ENCODE results near the gene LRCH4.

Gene LRCH4

GRCh38 chr7:100604028-100604975, 18.4 kb upstream of the LRCH4 start:
- DNase-seq (ENCODE audit: low read depth) = peak; percentile 81
- H3K27me3 ChIP-seq (replicated peaks; ENCODE audit: control insufficient read depth, insufficient read depth, low read length) = no peaks in the 10 kb centered on the region
- H3K4me1 ChIP-seq (ENCODE audit: control insufficient read depth, insufficient read depth, low read length) = peaks cover 29% of the 10 kb centered on the region
- H3K36me3 ChIP-seq (ENCODE audit: control insufficient read depth, insufficient read depth, low read length, severe bottlenecking) = peaks cover 14% of the 10 kb centered on the region
- H3K9ac ChIP-seq (ENCODE audit: low read length) = peak overlapping the region; percentile 90
- no peaks in the 10 kb centered on the region for H3K9me3 ChIP-seq (ENCODE audit: control insufficient read depth, low read length)
- peak overlapping the region; percentile 93 for H3K4me3 ChIP-seq (ENCODE audit: low read length)

GRCh38 chr7:100603726-100604027, 17.7 kb upstream of the LRCH4 start:
- peak; percentile 54 for DNase-seq (ENCODE audit: low read depth)

GRCh38 chr7:100602889-100603725, 17.2 kb upstream of the LRCH4 start:
- peaks cover 29% of the 10 kb centered on the region for H3K4me1 ChIP-seq (ENCODE audit: control insufficient read depth, insufficient read depth, low read length)
- peak; percentile 93 for DNase-seq (ENCODE audit: low read depth)
- no peaks in the 10 kb centered on the region for H3K9me3 ChIP-seq (ENCODE audit: control insufficient read depth, low read length)
- no peaks in the 10 kb centered on the region for H3K27me3 ChIP-seq (replicated peaks; ENCODE audit: control insufficient read depth, insufficient read depth, low read length)
- peak overlapping the region; percentile 90 for H3K9ac ChIP-seq (ENCODE audit: low read length)
- H3K4me3 ChIP-seq (ENCODE audit: low read length) = peak overlapping the region; percentile 93
- peaks cover 9% of the 10 kb centered on the region for H3K36me3 ChIP-seq (ENCODE audit: control insufficient read depth, insufficient read depth, low read length, severe bottlenecking)

More at GRCh38 chr7:100603726-100604027, 17.7 kb upstream of the LRCH4 start:
- Histone ChIP-seq H3K9me3 (ENCODE audit: control insufficient read depth, low read length) (no peaks in the 10 kb centered on the region), H3K27me3 (replicated peaks; ENCODE audit: control insufficient read depth, insufficient read depth, low read length) (no peaks in the 10 kb centered on the region), H3K4me1 (ENCODE audit: control insufficient read depth, insufficient read depth, low read length) (peaks cover 29% of the 10 kb centered on the region), H3K9ac (ENCODE audit: low read length) (peak overlapping the region; percentile 90), H3K4me3 (ENCODE audit: low read length) (peak overlapping the region; percentile 93), H3K36me3 (ENCODE audit: control insufficient read depth, insufficient read depth, low read length, severe bottlenecking) (peaks cover 14% of the 10 kb centered on the region)

GRCh38 chr7:100600730-100601038, 14.8 kb upstream of the LRCH4 start:
- no peak overlapping the region for H3K9ac ChIP-seq (ENCODE audit: low read length)
- H3K4me1 ChIP-seq (ENCODE audit: control insufficient read depth, insufficient read depth, low read length) = peaks cover 29% of the 10 kb centered on the region
- H3K9me3 ChIP-seq (ENCODE audit: control insufficient read depth, low read length) = no peaks in the 10 kb centered on the region
- no peak overlapping the region for H3K4me3 ChIP-seq (ENCODE audit: low read length)
- H3K27me3 ChIP-seq (replicated peaks; ENCODE audit: control insufficient read depth, insufficient read depth, low read length) = no peaks in the 10 kb centered on the region
- no peaks in the 10 kb centered on the region for H3K36me3 ChIP-seq (ENCODE audit: control insufficient read depth, insufficient read depth, low read length, severe bottlenecking)
- no peak for DNase-seq (ENCODE audit: low read depth)

- no peaks in the 10 kb centered on the region for H3K36me3 ChIP-seq (ENCODE audit: control insufficient read depth, insufficient read depth, low read length, severe bottlenecking)
- no peaks in the 10 kb centered on the region for H3K9me3 ChIP-seq (ENCODE audit: control insufficient read depth, low read length)
- no peak for DNase-seq (ENCODE audit: low read depth)
- H3K9ac ChIP-seq (ENCODE audit: low read length) = no peak overlapping the region
- H3K27me3 ChIP-seq (replicated peaks; ENCODE audit: control insufficient read depth, insufficient read depth, low read length) = no peaks in the 10 kb centered on the region
- H3K4me1 ChIP-seq (ENCODE audit: control insufficient read depth, insufficient read depth, low read length) = peaks cover 29% of the 10 kb centered on the region
- no peak overlapping the region for H3K4me3 ChIP-seq (ENCODE audit: low read length)
These were observed 14.2 kb upstream of the LRCH4 start for GRCh38 chr7:100599911-100600729.

GRCh38 chr7:100598425-100598824, 12.5 kb upstream of the LRCH4 start:
- no peak overlapping the region for H3K9ac ChIP-seq (ENCODE audit: low read length)
- peaks cover 24% of the 10 kb centered on the region for H3K4me1 ChIP-seq (ENCODE audit: control insufficient read depth, insufficient read depth, low read length)
- DNase-seq (ENCODE audit: low read depth) = no peak
- H3K4me3 ChIP-seq (ENCODE audit: low read length) = no peak overlapping the region
- H3K9me3 ChIP-seq (ENCODE audit: control insufficient read depth, low read length) = no peaks in the 10 kb centered on the region
- H3K27me3 ChIP-seq (replicated peaks; ENCODE audit: control insufficient read depth, insufficient read depth, low read length) = no peaks in the 10 kb centered on the region
- H3K36me3 ChIP-seq (ENCODE audit: control insufficient read depth, insufficient read depth, low read length, severe bottlenecking) = no peaks in the 10 kb centered on the region

GRCh38 chr7:100595188-100595587, 9.3 kb upstream of the LRCH4 start:
- no peak overlapping the region for H3K4me3 ChIP-seq (ENCODE audit: low read length)
- H3K36me3 ChIP-seq (ENCODE audit: control insufficient read depth, insufficient read depth, low read length, severe bottlenecking) = no peaks in the 10 kb centered on the region
- no peak for DNase-seq (ENCODE audit: low read depth)
- H3K4me1 ChIP-seq (ENCODE audit: control insufficient read depth, insufficient read depth, low read length) = peaks cover 11% of the 10 kb centered on the region
- no peaks in the 10 kb centered on the region for H3K9me3 ChIP-seq (ENCODE audit: control insufficient read depth, low read length)
- H3K9ac ChIP-seq (ENCODE audit: low read length) = no peak overlapping the region
- no peaks in the 10 kb centered on the region for H3K27me3 ChIP-seq (replicated peaks; ENCODE audit: control insufficient read depth, insufficient read depth, low read length)

- H3K4me1 ChIP-seq (ENCODE audit: control insufficient read depth, insufficient read depth, low read length) = peaks cover 9% of the 10 kb centered on the region
- H3K27me3 ChIP-seq (replicated peaks; ENCODE audit: control insufficient read depth, insufficient read depth, low read length) = no peaks in the 10 kb centered on the region
- no peak overlapping the region for H3K9ac ChIP-seq (ENCODE audit: low read length)
- H3K36me3 ChIP-seq (ENCODE audit: control insufficient read depth, insufficient read depth, low read length, severe bottlenecking) = no peaks in the 10 kb centered on the region
- no peak for DNase-seq (ENCODE audit: low read depth)
- no peaks in the 10 kb centered on the region for H3K9me3 ChIP-seq (ENCODE audit: control insufficient read depth, low read length)
- H3K4me3 ChIP-seq (ENCODE audit: low read length) = no peak overlapping the region
These were observed 5.7 kb upstream of the LRCH4 start for GRCh38 chr7:100591596-100591995.

GRCh38 chr7:100590077-100590737, 4.3 kb upstream of the LRCH4 start:
- Histone ChIP-seq H3K4me3 (ENCODE audit: low read length) (no peak overlapping the region), H3K27me3 (replicated peaks; ENCODE audit: control insufficient read depth, insufficient read depth, low read length) (no peaks in the 10 kb centered on the region), H3K4me1 (ENCODE audit: control insufficient read depth, insufficient read depth, low read length) (peaks cover 11% of the 10 kb centered on the region), H3K9me3 (ENCODE audit: control insufficient read depth, low read length) (no peaks in the 10 kb centered on the region), H3K9ac (ENCODE audit: low read length) (peak overlapping the region; percentile 13), H3K36me3 (ENCODE audit: control insufficient read depth, insufficient read depth, low read length, severe bottlenecking) (no peaks in the 10 kb centered on the region)
- DNase-seq (ENCODE audit: low read depth) = no peak

GRCh38 chr7:100589341-100589947, 3.5 kb upstream of the LRCH4 start:
- Histone ChIP-seq H3K4me1 (ENCODE audit: control insufficient read depth, insufficient read depth, low read length) (peaks cover 19% of the 10 kb centered on the region), H3K27me3 (replicated peaks; ENCODE audit: control insufficient read depth, insufficient read depth, low read length) (no peaks in the 10 kb centered on the region), H3K9ac (ENCODE audit: low read length) (no peak overlapping the region), H3K4me3 (ENCODE audit: low read length) (no peak overlapping the region), H3K36me3 (ENCODE audit: control insufficient read depth, insufficient read depth, low read length, severe bottlenecking) (no peaks in the 10 kb centered on the region), H3K9me3 (ENCODE audit: control insufficient read depth, low read length) (no peaks in the 10 kb centered on the region)
- no peak for DNase-seq (ENCODE audit: low read depth)
